Endothelial cell of umbilical vein (primary cell): ENCODE measurements around the gene MAP3K12. TPM values are rescaled to one million over a fixed set of nuclear protein-coding genes. Genes with fewer than 3 reads are reported as not detected.

ENCODE experiments used
- BruUV-seq: library from RNA; stranded (reverse); fragments of 400-500 nt; replicated peaks from 2 replicates; lab custom pipeline; 2021; lab: Mats Ljungman, UMichigan
- CTCF ChIA-PET: fragments of 300-600, 350-600 bp; sonication (Branson Sonifier 250); formaldehyde crosslinking; loops from one replicate; lab custom pipeline; 2021; ENCODE audit warnings: antibody characterized with exemption, inconsistent platforms; lab: Charles Lee
- POLR2A ChIA-PET: fragments of 300-600, 350-600 bp; sonication (Branson Sonifier 250); formaldehyde crosslinking; loops from one replicate; lab custom pipeline; 2021; ENCODE audit warnings: antibody characterized with exemption, inconsistent platforms; lab: Charles Lee
- DNase-seq: peaks from one replicate; pipeline ENCODE4 v3.0.0-alpha.2; 2011; ENCODE audit warnings: low read depth, low spot score
- FAIRE-seq: peaks from 2 replicates; lab custom pipeline; 2011; peaks lifted over from hg19 to GRCh38; lab: Jason Lieb, UNC
- H2AFZ ChIP-seq: 2 replicates; pipeline ENCODE4 v1.6.0; 2012; ENCODE audit warnings: low read depth, low read length, control low read depth, inconsistent platforms
- H3K27ac ChIP-seq: 2 replicates; pipeline ENCODE4 v1.5.1; 2011; ENCODE audit warnings: low read depth, mild to moderate bottlenecking, control low read depth, low read length, moderate library complexity; ENCODE audit not compliant: insufficient read depth
- H3K27me3 ChIP-seq, 2 experiments: 2 replicates each; pipeline versions ENCODE4 v1.6.0 to v1.6.1; 2011; ENCODE audit warnings: low read length in 2 of 2, mixed read lengths in 1 of 2; ENCODE audit not compliant: control insufficient read depth in 2 of 2, insufficient read depth in 2 of 2
- H3K36me3 ChIP-seq, 2 experiments: 2 replicates in 1 of 2; 3 replicates in 1 of 2; pipeline ENCODE4 v1.5.1; 2011; ENCODE audit warnings: low read length in 2 of 2, mild to moderate bottlenecking in 1 of 2, moderate library complexity in 1 of 2; ENCODE audit not compliant: control insufficient read depth in 2 of 2, insufficient read depth in 2 of 2; ENCODE audit errors: extremely low read depth in 1 of 2
- H3K4me1 ChIP-seq: 3 replicates; pipeline ENCODE4 v1.5.1; 2011; ENCODE audit warnings: mild to moderate bottlenecking, low read length; ENCODE audit not compliant: control insufficient read depth, insufficient read depth; ENCODE audit errors: extremely low read depth
- H3K4me2 ChIP-seq: 2 replicates; pipeline ENCODE4 v1.6.1; 2011; ENCODE audit warnings: low read length, control low read depth, mixed read lengths; ENCODE audit not compliant: insufficient read depth
- H3K4me3 ChIP-seq, 3 experiments: fragments of 200-600 bp in 1 of 3; sonication (generic), shearing (Covaris generic) in 1 of 3; replicated peaks in 1 of 3; 2 replicates each; pipeline ENCODE4 v1.5.1; 2011 to 2016; ENCODE audit warnings: control low read depth in 3 of 3, low read length in 3 of 3, mild to moderate bottlenecking in 2 of 3, inconsistent platforms in 1 of 3, low read depth in 1 of 3, moderate library complexity in 1 of 3; ENCODE audit not compliant: insufficient read depth in 1 of 3
- H3K79me2 ChIP-seq: 2 replicates; pipeline ENCODE4 v1.6.0; 2012; ENCODE audit warnings: low read length, inconsistent platforms; ENCODE audit not compliant: control insufficient read depth, insufficient read depth
- H3K9ac ChIP-seq: replicated peaks from 2 replicates; pipeline ENCODE3; 2011; ENCODE audit warnings: low read length, control low read depth; ENCODE audit not compliant: insufficient read depth; ENCODE audit errors: extremely low read depth
- H3K9me1 ChIP-seq: replicated peaks from 3 replicates; pipeline ENCODE4 v1.6.0; 2011; ENCODE audit warnings: mild to moderate bottlenecking, low read length; ENCODE audit not compliant: control insufficient read depth, insufficient read depth; ENCODE audit errors: extremely low read depth
- H3K9me3 ChIP-seq: replicated peaks from 2 replicates; pipeline ENCODE4 v1.5.1; 2012; ENCODE audit warnings: low read length, inconsistent platforms; ENCODE audit not compliant: control insufficient read depth, insufficient read depth
- H4K20me1 ChIP-seq: replicated peaks from 2 replicates; pipeline ENCODE3; 2011; ENCODE audit warnings: mild to moderate bottlenecking, low read length; ENCODE audit not compliant: control insufficient read depth, insufficient read depth; ENCODE audit errors: extremely low read depth
- CTCF ChIP-seq, 2 donors: IDR thresholded peaks; 1 replicate in 1 of 2; 2 replicates in 1 of 2; pipeline ENCODE4 v1.5.1; 2011; ENCODE audit warnings: low read length in 2 of 2, mild to moderate bottlenecking in 2 of 2, moderate library complexity in 2 of 2, control low read depth in 1 of 2, inconsistent platforms in 1 of 2, low read depth in 1 of 2; ENCODE audit not compliant: insufficient read depth in 1 of 2; ENCODE audit errors: extremely low read depth in 1 of 2
- FOS ChIP-seq: IDR thresholded peaks from 2 replicates; pipeline ENCODE4 v1.6.1; 2011; ENCODE audit warnings: mild to moderate bottlenecking, low read length, moderate library complexity, borderline replicate concordance; ENCODE audit not compliant: insufficient read depth
- GATA2 ChIP-seq: IDR thresholded peaks from 2 replicates; pipeline ENCODE4 v1.7.0; 2011; ENCODE audit warnings: low read depth, mild to moderate bottlenecking, moderate library complexity, mixed read lengths, low read length; ENCODE audit not compliant: insufficient read length, insufficient read depth
- JUN ChIP-seq: IDR thresholded peaks from 2 replicates; pipeline ENCODE4 v1.6.1; 2011; ENCODE audit warnings: borderline replicate concordance, low read depth; ENCODE audit not compliant: insufficient read length, insufficient read depth
- MAX ChIP-seq: IDR thresholded peaks from 2 replicates; pipeline ENCODE4 v1.6.1; 2011; ENCODE audit not compliant: insufficient read depth, insufficient read length
- MYC ChIP-seq: IDR thresholded peaks from one replicate; pipeline ENCODE4 v1.6.1; 2011; ENCODE audit warnings: mild to moderate bottlenecking, low read depth, low read length
- POLR2A ChIP-seq: IDR thresholded peaks from 2 replicates; pipeline ENCODE4 v1.6.1; 2012; ENCODE audit warnings: low read depth, mild to moderate bottlenecking, control low read depth, low read length
- POLR2AphosphoS5 ChIP-seq: IDR thresholded peaks from 2 replicates; pipeline ENCODE4 v1.6.1; 2012; ENCODE audit warnings: low read depth, mild to moderate bottlenecking, control low read depth, low read length, moderate library complexity; ENCODE audit not compliant: insufficient read depth
- dilution Hi-C: fragments of 300-500 bp; cut with MboI; formaldehyde crosslinking; loops from one replicate; pipeline ENCODE4 v1.15.0; 2019; ENCODE audit warnings: low sequenced_read_pairs; ENCODE audit not compliant: extremely low pct_ligation_motif_present
- intact Hi-C: fragments of 100-400 bp; cut with micrococcal nuclease; formaldehyde crosslinking; loops from one replicate; pipeline ENCODE4 v1.10.0; 2022
- polyA plus RNA-seq, 4 experiments: library from polyadenylated mRNA; depleted of rRNA in 3 of 4; stranded (reverse) in 3 of 4; unstranded in 1 of 4; fragments of >200 nt; gene quantifications; 2 replicates each; pipeline versions ENCODE4 v1.2.1 to v1.2.3, GENCODE V29; 2011 to 2012; ENCODE audit warnings: missing spikeins in 1 of 4
- total RNA-seq: library from RNA; stranded (reverse); gene quantifications from 2 replicates; pipeline ENCODE4 v1.2.3, GENCODE V29; 2021

Gene MAP3K12
- total and polyA plus RNA-seq, 2 donors (not counting 3 experiments of a cell fraction or from before 2014, with no cell fraction given), result 29.3 to 66.2 TPM

GRCh38 chr12:53480491-53481442 is 18.5 kb downstream of the MAP3K12 start:
- Histone ChIP-seq H3K36me3 (peaks cover 41 to 62% of the 10 kb centered on the region in 2 experiments), H3K27me3 (no peaks in the 10 kb centered on the region), H3K79me2 (peaks cover 14% of the 10 kb centered on the region), H3K27ac (no peak overlapping the region), H3K9me1 (no peaks in the 10 kb centered on the region), H4K20me1 (peaks cover 6% of the 10 kb centered on the region), H3K4me3 (no peak overlapping the region), H3K9me3 (no peaks in the 10 kb centered on the region), H2AFZ (no peak overlapping the region), H3K4me2 (no peak overlapping the region), H3K4me1 (no peaks in the 10 kb centered on the region), H3K9ac (no peak overlapping the region)
- no TSS peak for BruUV-seq
- no peak for FAIRE-seq
- ChIA-PET CTCF (interaction anchor here (1.0 to 3.6 kb wide), 6 partner anchors 8 to 136 kb away, joined by 3 to 32 read pairs (median 6); no protein-coding TSS in a partner anchor), POLR2A (interaction anchor here (0.6 to 1.9 kb wide), 3 partner anchors 20 to 379 kb away, joined by 4 to 8 read pairs (median 4); partner anchors contain the start of gene TARBP2)
- intact Hi-C loops, result no loop called here
- dilution Hi-C loops, result no loop called here
- TF ChIP-seq POLR2AphosphoS5 (no peak), CTCF (IDR thresholded peaks at IDR 0.05; ENCODE audit: extremely low read depth in 1 of 2, insufficient read depth in 1 of 2, low read depth in 1 of 2, low read length in 2 of 2) (no peak), MYC (no peak), FOS (no peak), MAX (no peak), POLR2A (peak; percentile 23), GATA2 (no peak), JUN (no peak)
- DNase-seq, result no peak
